ENCODE results near the gene GPX7. TPM values are rescaled to one million over a fixed set of nuclear protein-coding genes. Genes with fewer than 3 reads are reported as not detected.
A peak's percentile ranks its signal among the peaks of the same experiment; 100 is the strongest.

Gene GPX7
- total RNA-seq, 2 experiments from 2014 or later, result 11.7 to 12.5 TPM

DNA sequence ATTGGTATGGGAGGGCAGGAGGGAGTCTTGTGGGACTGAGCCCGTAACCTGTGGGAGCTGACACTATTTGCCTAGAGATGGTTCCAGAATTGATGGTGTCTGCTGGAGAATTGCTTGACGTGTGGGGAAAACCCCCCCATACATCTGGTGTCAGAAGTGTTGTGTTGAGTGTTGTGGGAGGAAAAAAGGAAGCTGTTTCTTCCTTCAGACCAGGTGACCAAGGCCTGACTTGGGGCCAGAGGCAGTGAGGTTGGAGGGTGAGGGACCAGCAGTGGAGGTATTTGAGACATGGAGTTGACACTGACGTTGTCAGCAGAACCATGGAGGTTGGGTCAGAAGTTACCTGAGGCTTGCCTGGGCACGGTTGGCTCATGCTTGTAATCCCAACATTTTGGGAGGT, 39.1 kb downstream of the GPX7 start:
- Histone ChIP-seq H3K36me3 (ENCODE audit: insufficient read depth, low read length) (peaks cover 34% of the 10 kb centered on the region), H3K27me3 (ENCODE audit: control insufficient read depth in 1 of 2, insufficient read depth in 2 of 2, low read length in 2 of 2) (no peaks in the 10 kb centered on the region), H3K4me1 (ENCODE audit: insufficient read depth, low read length) (peaks cover 62% of the 10 kb centered on the region), H3K4me3 (ENCODE audit: low read length) (no peak overlapping the region), H3K27ac (ENCODE audit: low read depth in 1 of 2, low read length in 2 of 2) (no peak overlapping the region), H3K9me3 (ENCODE audit: control insufficient read depth in 1 of 2, insufficient read depth in 1 of 2, low read length in 2 of 2) (no peaks in the 10 kb centered on the region)
- TF ChIP-seq, protein P1, sequence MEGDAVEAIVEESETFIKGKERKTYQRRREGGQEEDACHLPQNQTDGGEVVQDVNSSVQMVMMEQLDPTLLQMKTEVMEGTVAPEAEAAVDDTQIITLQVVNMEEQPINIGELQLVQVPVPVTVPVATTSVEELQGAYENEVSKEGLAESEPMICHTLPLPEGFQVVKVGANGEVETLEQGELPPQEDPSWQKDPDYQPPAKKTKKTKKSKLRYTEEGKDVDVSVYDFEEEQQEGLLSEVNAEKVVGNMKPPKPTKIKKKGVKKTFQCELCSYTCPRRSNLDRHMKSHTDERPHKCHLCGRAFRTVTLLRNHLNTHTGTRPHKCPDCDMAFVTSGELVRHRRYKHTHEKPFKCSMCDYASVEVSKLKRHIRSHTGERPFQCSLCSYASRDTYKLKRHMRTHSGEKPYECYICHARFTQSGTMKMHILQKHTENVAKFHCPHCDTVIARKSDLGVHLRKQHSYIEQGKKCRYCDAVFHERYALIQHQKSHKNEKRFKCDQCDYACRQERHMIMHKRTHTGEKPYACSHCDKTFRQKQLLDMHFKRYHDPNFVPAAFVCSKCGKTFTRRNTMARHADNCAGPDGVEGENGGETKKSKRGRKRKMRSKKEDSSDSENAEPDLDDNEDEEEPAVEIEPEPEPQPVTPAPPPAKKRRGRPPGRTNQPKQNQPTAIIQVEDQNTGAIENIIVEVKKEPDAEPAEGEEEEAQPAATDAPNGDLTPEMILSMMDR (IDR thresholded peaks at IDR 0.05), result no peak
- CTCF ChIA-PET, result interaction anchor here (1.1 kb wide), 1 partner anchor 88 kb away, joined by 3 read pairs; the partner anchor contains the start of gene TUT4
- H3K9me3 Mint-ChIP-seq, result no peaks in the 10 kb centered on the region
- H3K4me3 Mint-ChIP-seq, result no peak overlapping the region
- POLR2A ChIA-PET, result interaction anchor here (1.7 kb wide), 1 partner anchor 88 kb away, joined by 7 read pairs; the partner anchor contains the start of gene TUT4
- H3K27ac Mint-ChIP-seq, result peak overlapping the region; percentile 77
- DNase-seq (peak in 2 of 14 experiments; percentile 40 to 41), ATAC-seq (ENCODE audit: poor library complexity) (no peak)
- H3K4me1 Mint-ChIP-seq (ENCODE audit: low read depth), result peaks cover 63% of the 10 kb centered on the region
- intact Hi-C loops (cut with DNase I, micrococcal nuclease), result no loop called here
- H3K36me3 Mint-ChIP-seq (ENCODE audit: low read depth), result peaks cover 67% of the 10 kb centered on the region
- H3K27me3 Mint-ChIP-seq, result no peaks in the 10 kb centered on the region

DNA sequence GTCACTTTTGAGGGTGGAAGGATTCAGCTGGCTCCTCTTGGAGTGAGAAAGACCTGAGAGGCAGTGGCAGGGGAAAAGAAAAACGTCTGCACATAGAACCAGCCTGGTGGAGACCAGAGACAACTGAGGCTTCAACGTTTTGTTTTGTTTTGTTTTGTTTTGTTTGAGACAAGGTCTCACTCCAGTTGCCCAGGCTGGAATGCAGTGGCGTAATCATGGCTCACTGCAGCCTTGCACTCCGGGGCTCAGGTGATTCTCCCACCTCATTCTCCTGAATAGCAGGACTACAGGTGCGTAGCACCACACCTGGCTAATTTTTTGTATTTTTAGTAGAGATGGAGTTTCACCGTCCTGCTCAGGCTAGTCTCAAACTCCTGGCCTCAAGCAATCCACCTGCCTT, 43.1 kb downstream of the GPX7 start:
- peaks cover 55% of the 10 kb centered on the region for H3K36me3 ChIP-seq (ENCODE audit: insufficient read depth, low read length)
- intact Hi-C loops (cut with DNase I, micrococcal nuclease), result no loop called here
- POLR2A ChIA-PET, result interaction anchor here (1.3 kb wide), 1 partner anchor 12 kb away, joined by 3 read pairs; the partner anchor contains the start of gene SHISAL2A
- ATAC-seq (ENCODE audit: poor library complexity) (no peak), DNase-seq (no peak)
- H3K4me1 ChIP-seq (ENCODE audit: insufficient read depth, low read length), result peaks cover 23% of the 10 kb centered on the region
- no peaks in the 10 kb centered on the region for H3K27me3 Mint-ChIP-seq
- H3K27me3 ChIP-seq (ENCODE audit: control insufficient read depth in 1 of 2, insufficient read depth in 2 of 2, low read length in 2 of 2), result no peaks in the 10 kb centered on the region
- H3K36me3 Mint-ChIP-seq (ENCODE audit: low read depth), result peaks cover 85% of the 10 kb centered on the region
- no peak overlapping the region for H3K4me3 ChIP-seq (ENCODE audit: low read length)
- TF ChIP-seq, protein P1 (IDR thresholded peaks at IDR 0.05), result no peak
- no peak overlapping the region for H3K4me3 Mint-ChIP-seq
- H3K9me3 ChIP-seq (ENCODE audit: control insufficient read depth in 1 of 2, insufficient read depth in 1 of 2, low read length in 2 of 2), result no peaks in the 10 kb centered on the region
- H3K27ac ChIP-seq (ENCODE audit: low read depth in 1 of 2, low read length in 2 of 2), result no peak overlapping the region
- no peaks in the 10 kb centered on the region for H3K9me3 Mint-ChIP-seq
- CTCF ChIA-PET, result interaction anchor here (1.1 kb wide), 1 partner anchor 13 kb away, joined by 3 read pairs; no protein-coding TSS in a partner anchor
- peaks cover 42% of the 10 kb centered on the region for H3K4me1 Mint-ChIP-seq (ENCODE audit: low read depth)
- no peak overlapping the region for H3K27ac Mint-ChIP-seq

DNA sequence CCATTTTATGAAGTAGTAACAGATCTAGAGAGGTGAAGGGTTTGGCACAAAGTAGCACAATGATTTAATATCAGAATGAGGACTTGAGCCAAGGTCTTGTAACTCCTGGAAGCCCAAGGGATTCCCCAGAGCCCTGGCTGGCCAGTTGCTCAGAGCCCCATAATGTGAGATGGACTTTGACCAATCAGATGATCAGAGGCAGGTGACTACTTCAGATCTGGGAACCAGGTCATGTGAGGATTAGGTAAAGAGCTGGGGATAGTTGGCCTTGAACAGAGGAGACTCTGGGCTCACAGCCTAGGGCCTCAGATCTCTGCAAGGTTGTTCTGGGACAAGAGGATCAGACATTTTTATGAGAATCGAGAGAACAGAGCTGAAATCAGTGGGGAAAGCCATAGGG, 49.7 kb downstream of the GPX7 start:
- no peak overlapping the region for H3K27ac ChIP-seq (ENCODE audit: low read depth in 1 of 2, low read length in 2 of 2)
- H3K27ac Mint-ChIP-seq, result peak overlapping the region; percentile 11
- peaks cover 51% of the 10 kb centered on the region for H3K36me3 ChIP-seq (ENCODE audit: insufficient read depth, low read length)
- H3K27me3 ChIP-seq (ENCODE audit: control insufficient read depth in 1 of 2, insufficient read depth in 2 of 2, low read length in 2 of 2), result no peaks in the 10 kb centered on the region
- CTCF ChIA-PET, result no interaction called here
- TF ChIP-seq, protein P1 (IDR thresholded peaks at IDR 0.05), result no peak
- no peaks in the 10 kb centered on the region for H3K9me3 Mint-ChIP-seq
- DNase-seq (no peak), ATAC-seq (ENCODE audit: poor library complexity) (no peak)
- no peaks in the 10 kb centered on the region for H3K27me3 Mint-ChIP-seq
- H3K36me3 Mint-ChIP-seq (ENCODE audit: low read depth), result peaks cover 87% of the 10 kb centered on the region
- no peaks in the 10 kb centered on the region for H3K4me1 ChIP-seq (ENCODE audit: insufficient read depth, low read length)
- POLR2A ChIA-PET, result no interaction called here
- H3K4me3 Mint-ChIP-seq, result no peak overlapping the region
- intact Hi-C loops (cut with DNase I, micrococcal nuclease), result no loop called here
- H3K4me3 ChIP-seq (ENCODE audit: low read length), result no peak overlapping the region
- no peaks in the 10 kb centered on the region for H3K9me3 ChIP-seq (ENCODE audit: control insufficient read depth in 1 of 2, insufficient read depth in 1 of 2, low read length in 2 of 2)
- H3K4me1 Mint-ChIP-seq (ENCODE audit: low read depth), result peaks cover 26% of the 10 kb centered on the region

Data from CD4-positive, alpha-beta T cell (primary cell).